Measurements from ENCODE around the gene CBY2. TPM values are rescaled to one million over a fixed set of nuclear protein-coding genes. Genes with fewer than 3 reads are reported as not detected.

The CBY2 gene
- total RNA-seq, 1 donor from 2014 or later = not detected

DNA sequence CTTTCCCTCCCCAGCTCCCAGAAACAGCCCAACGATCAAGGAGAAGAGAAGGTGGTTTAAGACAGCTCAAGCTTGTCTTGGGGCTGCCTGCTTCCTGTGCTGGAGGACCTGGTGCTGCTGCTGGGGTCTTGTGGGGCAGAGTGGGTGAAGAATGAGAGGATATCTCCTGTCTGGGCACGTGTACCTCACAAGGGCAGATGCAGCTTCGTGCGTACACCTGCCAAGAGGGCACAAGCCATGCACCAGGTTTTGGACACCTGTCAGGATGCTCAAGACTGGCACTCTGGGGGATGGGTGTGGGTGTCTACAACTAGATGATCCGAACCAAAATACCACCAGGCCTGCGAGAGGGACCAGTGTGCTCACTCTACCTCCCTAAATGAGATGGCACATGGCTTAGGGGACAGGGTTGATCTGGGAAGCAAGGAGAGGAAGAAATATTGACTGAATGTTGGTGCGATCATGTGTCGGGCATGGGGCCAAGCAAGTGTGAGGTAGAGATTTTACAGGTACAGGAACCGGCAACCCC lies 2.2 kb downstream of the CBY2 start:
- no peak for FAIRE-seq
- TF ChIP-seq, protein P1, sequence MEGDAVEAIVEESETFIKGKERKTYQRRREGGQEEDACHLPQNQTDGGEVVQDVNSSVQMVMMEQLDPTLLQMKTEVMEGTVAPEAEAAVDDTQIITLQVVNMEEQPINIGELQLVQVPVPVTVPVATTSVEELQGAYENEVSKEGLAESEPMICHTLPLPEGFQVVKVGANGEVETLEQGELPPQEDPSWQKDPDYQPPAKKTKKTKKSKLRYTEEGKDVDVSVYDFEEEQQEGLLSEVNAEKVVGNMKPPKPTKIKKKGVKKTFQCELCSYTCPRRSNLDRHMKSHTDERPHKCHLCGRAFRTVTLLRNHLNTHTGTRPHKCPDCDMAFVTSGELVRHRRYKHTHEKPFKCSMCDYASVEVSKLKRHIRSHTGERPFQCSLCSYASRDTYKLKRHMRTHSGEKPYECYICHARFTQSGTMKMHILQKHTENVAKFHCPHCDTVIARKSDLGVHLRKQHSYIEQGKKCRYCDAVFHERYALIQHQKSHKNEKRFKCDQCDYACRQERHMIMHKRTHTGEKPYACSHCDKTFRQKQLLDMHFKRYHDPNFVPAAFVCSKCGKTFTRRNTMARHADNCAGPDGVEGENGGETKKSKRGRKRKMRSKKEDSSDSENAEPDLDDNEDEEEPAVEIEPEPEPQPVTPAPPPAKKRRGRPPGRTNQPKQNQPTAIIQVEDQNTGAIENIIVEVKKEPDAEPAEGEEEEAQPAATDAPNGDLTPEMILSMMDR (IDR thresholded peaks at IDR 0.05; ENCODE audit: insufficient read depth, low read depth, low read length) = no peak
- TF ChIP-seq EZH2 (IDR thresholded peaks at IDR 0.05; ENCODE audit: insufficient read depth, low read length) = no peak

DNA sequence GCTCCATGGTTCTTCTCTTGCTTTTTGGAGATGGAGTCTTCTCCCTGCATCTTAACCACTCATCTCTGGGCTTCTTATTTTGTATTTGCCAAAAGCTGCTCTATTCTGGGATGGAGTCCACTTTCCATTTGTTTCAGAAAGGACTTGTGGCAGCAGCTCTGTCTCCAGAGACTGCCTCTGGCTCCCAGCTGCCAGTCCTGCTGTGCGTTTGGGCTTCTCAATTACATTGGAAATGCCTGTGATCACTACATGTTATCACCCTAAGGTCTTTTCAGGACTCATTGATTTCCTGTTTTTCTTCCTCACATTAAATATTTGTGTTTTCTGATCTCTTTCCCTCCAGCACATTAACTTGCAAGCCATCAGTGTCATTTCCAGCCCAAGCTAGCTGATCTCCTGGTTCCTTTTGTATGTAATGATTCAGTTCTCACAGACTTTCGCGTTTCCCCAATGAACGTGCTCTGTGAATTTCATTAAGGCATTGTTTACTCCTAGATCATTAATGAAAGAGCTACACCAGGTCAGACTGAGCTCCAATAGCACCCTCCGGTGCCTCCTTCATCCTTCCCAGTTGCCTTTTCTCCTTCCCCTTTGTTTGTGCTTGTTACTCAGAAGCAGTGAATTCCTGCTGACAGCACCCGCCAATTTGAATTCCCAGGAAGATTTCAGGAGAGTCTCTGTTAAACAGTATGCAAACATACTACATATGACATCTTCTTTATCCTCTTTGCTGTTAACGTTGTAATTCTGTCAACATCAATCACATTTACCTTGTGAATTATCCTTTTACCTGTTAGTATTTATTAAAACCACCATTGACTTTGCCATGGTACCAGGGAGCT lies 3.0 kb downstream of the CBY2 start:
- no peak overlapping the region for H3K4me3 Mint-ChIP-seq (ENCODE audit: unreplicated experiment)
- Histone ChIP-seq H3K9me3 (ENCODE audit: insufficient read depth, low read depth, low read length) (no peaks in the 10 kb centered on the region), H3K4me3 (ENCODE audit: insufficient read depth, low read depth, low read length) (no peak overlapping the region), H3K4me2 (ENCODE audit: low read length) (no peak overlapping the region), H3K4me1 (ENCODE audit: insufficient read depth, low read length) (no peaks in the 10 kb centered on the region), H4K20me1 (ENCODE audit: insufficient read depth, low read length) (no peaks in the 10 kb centered on the region), H2AFZ (ENCODE audit: low read depth, low read length) (no peak overlapping the region), H3K36me3 (ENCODE audit: insufficient read depth, low read length) (no peaks in the 10 kb centered on the region), H3K9ac (ENCODE audit: low read length) (no peak overlapping the region), H3K27ac (ENCODE audit: low read depth, low read length) (no peak overlapping the region), H3K27me3 (ENCODE audit: insufficient read depth, low read length) (peaks cover 9% of the 10 kb centered on the region), H3K79me2 (ENCODE audit: insufficient read depth, low read length) (no peaks in the 10 kb centered on the region)
- no peaks in the 10 kb centered on the region for H3K9me3 Mint-ChIP-seq (ENCODE audit: unreplicated experiment)
- TF ChIP-seq EZH2 (IDR thresholded peaks at IDR 0.05; ENCODE audit: insufficient read depth, low read length) = no peak
- TF ChIP-seq, protein P1 (IDR thresholded peaks at IDR 0.05; ENCODE audit: insufficient read depth, low read depth, low read length) = no peak
- FAIRE-seq (no peak), DNase-seq (ENCODE audit: low read depth) (no peak)
- peaks cover 18% of the 10 kb centered on the region for H3K27me3 Mint-ChIP-seq (ENCODE audit: low read depth, unreplicated experiment)
- H3K27ac Mint-ChIP-seq (ENCODE audit: unreplicated experiment) = no peak overlapping the region
- H3K36me3 Mint-ChIP-seq (ENCODE audit: low read depth, unreplicated experiment) = no peaks in the 10 kb centered on the region
- H3K4me1 Mint-ChIP-seq (ENCODE audit: low read depth, unreplicated experiment) = no peaks in the 10 kb centered on the region

More for the DNA sequence above, 2.2 kb downstream of the CBY2 start:
- peaks cover 9% of the 10 kb centered on the region for H3K27me3 ChIP-seq (ENCODE audit: insufficient read depth, low read length)
- no peak overlapping the region for H2AFZ ChIP-seq (ENCODE audit: low read depth, low read length)
- no peaks in the 10 kb centered on the region for H3K9me3 ChIP-seq (ENCODE audit: insufficient read depth, low read depth, low read length)
- no peaks in the 10 kb centered on the region for H3K79me2 ChIP-seq (ENCODE audit: insufficient read depth, low read length)
- Mint-ChIP-seq H3K36me3 (ENCODE audit: low read depth, unreplicated experiment) (no peaks in the 10 kb centered on the region), H3K27ac (ENCODE audit: unreplicated experiment) (no peak overlapping the region), H3K27me3 (ENCODE audit: low read depth, unreplicated experiment) (peaks cover 18% of the 10 kb centered on the region), H3K4me1 (ENCODE audit: low read depth, unreplicated experiment) (no peaks in the 10 kb centered on the region), H3K4me3 (ENCODE audit: unreplicated experiment) (no peak overlapping the region), H3K9me3 (ENCODE audit: unreplicated experiment) (no peaks in the 10 kb centered on the region)
- H3K36me3 ChIP-seq (ENCODE audit: insufficient read depth, low read length) = no peaks in the 10 kb centered on the region
- H3K4me1 ChIP-seq (ENCODE audit: insufficient read depth, low read length) = no peaks in the 10 kb centered on the region
- DNase-seq (ENCODE audit: low read depth) = no peak
- H3K4me2 ChIP-seq (ENCODE audit: low read length) = no peak overlapping the region
- no peaks in the 10 kb centered on the region for H4K20me1 ChIP-seq (ENCODE audit: insufficient read depth, low read length)
- no peak overlapping the region for H3K27ac ChIP-seq (ENCODE audit: low read depth, low read length)
- H3K4me3 ChIP-seq (ENCODE audit: insufficient read depth, low read depth, low read length) = no peak overlapping the region
- no peak overlapping the region for H3K9ac ChIP-seq (ENCODE audit: low read length)

DNA sequence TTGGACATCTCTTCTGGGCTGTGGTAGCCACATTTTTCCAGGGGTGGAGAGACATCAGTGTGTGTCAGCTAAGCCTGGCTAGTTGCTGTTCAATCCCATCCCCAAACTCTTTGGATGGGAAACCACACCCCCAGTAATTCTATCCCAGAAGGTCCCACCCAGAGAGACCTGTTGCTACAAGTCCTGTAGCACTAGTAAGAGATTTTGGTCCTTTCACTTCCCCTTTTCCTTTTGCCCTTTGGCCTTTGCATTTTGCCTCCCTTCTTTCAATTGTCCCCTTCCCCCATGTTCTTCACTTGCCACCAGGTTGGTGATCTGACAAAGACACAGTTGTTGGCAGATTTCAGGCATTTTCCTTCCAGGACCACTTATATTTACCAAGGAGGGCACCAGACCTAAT lies 3.8 kb downstream of the CBY2 start:
- DNase-seq (ENCODE audit: low read depth) = no peak
- Histone ChIP-seq H4K20me1 (ENCODE audit: insufficient read depth, low read length) (no peaks in the 10 kb centered on the region), H3K27me3 (ENCODE audit: insufficient read depth, low read length) (peaks cover 9% of the 10 kb centered on the region), H2AFZ (ENCODE audit: low read depth, low read length) (no peak overlapping the region), H3K36me3 (ENCODE audit: insufficient read depth, low read length) (no peaks in the 10 kb centered on the region), H3K4me1 (ENCODE audit: insufficient read depth, low read length) (no peaks in the 10 kb centered on the region), H3K79me2 (ENCODE audit: insufficient read depth, low read length) (no peaks in the 10 kb centered on the region), H3K9ac (ENCODE audit: low read length) (no peak overlapping the region), H3K9me3 (ENCODE audit: insufficient read depth, low read depth, low read length) (no peaks in the 10 kb centered on the region), H3K4me3 (ENCODE audit: insufficient read depth, low read depth, low read length) (no peak overlapping the region), H3K27ac (ENCODE audit: low read depth, low read length) (no peak overlapping the region), H3K4me2 (ENCODE audit: low read length) (no peak overlapping the region)
- no peak overlapping the region for H3K4me3 Mint-ChIP-seq (ENCODE audit: unreplicated experiment)
- TF ChIP-seq, protein P1 (IDR thresholded peaks at IDR 0.05; ENCODE audit: insufficient read depth, low read depth, low read length) = no peak
- no peak for TF ChIP-seq EZH2 (IDR thresholded peaks at IDR 0.05; ENCODE audit: insufficient read depth, low read length)
- H3K27ac Mint-ChIP-seq (ENCODE audit: unreplicated experiment) = no peak overlapping the region
- no peaks in the 10 kb centered on the region for H3K4me1 Mint-ChIP-seq (ENCODE audit: low read depth, unreplicated experiment)
- H3K36me3 Mint-ChIP-seq (ENCODE audit: low read depth, unreplicated experiment) = no peaks in the 10 kb centered on the region
- H3K27me3 Mint-ChIP-seq (ENCODE audit: low read depth, unreplicated experiment) = peaks cover 18% of the 10 kb centered on the region
- no peaks in the 10 kb centered on the region for H3K9me3 Mint-ChIP-seq (ENCODE audit: unreplicated experiment)
- FAIRE-seq = no peak
